ENCODE measurements around the gene TLE7. TPM values are rescaled to one million over a fixed set of nuclear protein-coding genes. Genes with fewer than 3 reads are reported as not detected.

Gene TLE7
- total and polyA plus RNA-seq, 2 experiments from 2014 or later: 0.44 to 2.5 TPM

GRCh38 chr16:71384073-71384724 is 57.7 kb downstream of the TLE7 start:
- Mint-ChIP-seq H3K4me3 (no peak overlapping the region), H3K27ac (no peak overlapping the region; the same call in 1 of the 2 replicates), H3K9me3 (no peaks in the 10 kb centered on the region), H3K36me3 (ENCODE audit: low read depth) (no peaks in the 10 kb centered on the region), H3K27me3 (ENCODE audit: insufficient read depth, low read depth, poor library complexity) (peaks cover 5% of the 10 kb centered on the region), H3K4me1 (peaks cover 34% of the 10 kb centered on the region)
- no peaks in the 10 kb centered on the region for H3F3A ChIP-seq (replicated peaks; ENCODE audit: low read depth)
- no peak for DNase-seq (ENCODE audit: low spot score)
- H3K36me3 ChIP-seq (ENCODE audit: insufficient read depth): no peaks in the 10 kb centered on the region
- no peaks in the 10 kb centered on the region for H3K9me2 ChIP-seq (ENCODE audit: insufficient read depth)
- ATAC-seq: no peak
- H3K4me2 ChIP-seq: no peak overlapping the region
- TF ChIP-seq POLR2AphosphoS5 (IDR thresholded peaks at IDR 0.05; ENCODE audit: low read depth) (no peak), CREB1 (CRISPR knock-in tag; IDR thresholded peaks at IDR 0.05; ENCODE audit: low read depth) (no peak), CTCF (conservative IDR thresholded peaks at IDR 0.05; ENCODE audit: low read depth in 2 of 2) (no peak), ZNF114 (CRISPR knock-in tag; IDR thresholded peaks at IDR 0.05) (no peak), ZNF462 (CRISPR knock-in tag; IDR thresholded peaks at IDR 0.05) (no peak), REST (IDR thresholded peaks at IDR 0.05; ENCODE audit: unreplicated experiment) (no peak), EZH2phosphoT487 (IDR thresholded peaks at IDR 0.05; ENCODE audit: unreplicated experiment) (no peak), ETS1 (IDR thresholded peaks at IDR 0.05) (no peak), EZH2 (IDR thresholded peaks at IDR 0.05; ENCODE audit: low read depth, unreplicated experiment) (no peak), NANOG (IDR thresholded peaks at IDR 0.05; ENCODE audit: borderline replicate concordance) (no peak), JUNB (IDR thresholded peaks at IDR 0.05; ENCODE audit: unreplicated experiment) (no peak)
- H3K79me2 ChIP-seq (replicated peaks; ENCODE audit: insufficient read depth): no peaks in the 10 kb centered on the region
- H4K20me1 ChIP-seq (replicated peaks; ENCODE audit: insufficient read depth): no peaks in the 10 kb centered on the region
- H3K4me3 ChIP-seq: no peak overlapping the region
- no peak overlapping the region for H3K27ac ChIP-seq (ENCODE audit: low read depth)
- no peaks in the 10 kb centered on the region for H3K27me3 ChIP-seq (ENCODE audit: insufficient read depth)
- H3K4me1 ChIP-seq (ENCODE audit: insufficient read depth): peaks cover 42% of the 10 kb centered on the region
- no peak overlapping the region for H2AFZ ChIP-seq

Data from GM23338 (cell line).